ENCODE data around the gene HRH1. TPM values are rescaled to one million over a fixed set of nuclear protein-coding genes. Genes with fewer than 3 reads are reported as not detected.

Gene HRH1
- total RNA-seq, 1 donor from 2014 or later, result 2.1 TPM

DNA sequence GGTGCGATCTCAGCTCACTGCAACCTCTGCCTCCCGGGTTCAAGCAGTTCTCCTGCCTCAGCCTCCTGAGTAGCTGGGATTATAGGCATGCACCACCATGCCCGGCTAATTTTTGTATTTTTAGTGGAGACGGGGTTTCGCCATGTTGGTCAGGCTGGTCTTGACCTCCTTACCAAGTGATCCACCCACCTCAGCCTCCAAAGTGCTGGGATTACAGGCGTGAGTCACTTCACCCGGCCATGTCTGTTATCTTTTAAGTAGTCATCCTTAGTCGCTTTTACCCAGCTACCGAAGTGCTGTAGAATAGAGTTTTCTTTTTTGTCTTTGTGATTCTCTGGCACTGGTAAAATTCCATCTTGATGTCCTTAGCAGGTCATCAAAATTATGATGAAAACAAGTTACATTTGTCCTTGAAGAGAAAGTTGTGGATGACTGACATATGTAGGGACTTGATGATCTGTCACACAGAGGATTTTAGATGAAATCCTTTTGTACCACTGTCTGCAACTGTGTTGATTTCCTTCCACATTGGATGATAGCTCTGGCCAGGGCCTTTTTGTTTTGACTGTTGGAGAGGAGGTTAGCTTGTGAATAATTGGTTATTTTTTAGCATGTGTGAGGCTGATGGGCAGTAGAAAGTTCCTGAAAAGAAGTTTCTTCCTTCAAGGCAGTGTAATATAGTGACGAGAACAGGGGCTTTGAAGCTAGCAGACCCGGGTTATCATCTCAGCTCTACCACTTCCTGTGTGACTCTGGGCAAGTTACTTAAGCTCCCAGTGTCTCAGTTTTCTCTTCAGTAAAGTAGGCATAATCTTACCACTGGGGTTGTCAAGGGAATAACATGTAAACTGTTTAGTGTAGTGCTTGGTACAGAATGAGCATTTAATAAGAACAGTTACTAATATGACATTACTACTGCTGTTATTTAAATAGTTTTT, 136.7 kb downstream of the HRH1 start:
- Histone ChIP-seq H4K20me1 (ENCODE audit: insufficient read depth, low read length) (no peaks in the 10 kb centered on the region), H3K4me2 (ENCODE audit: low read length) (peak overlapping the region; percentile 83), H2AFZ (ENCODE audit: low read depth, low read length) (no peak overlapping the region), H3K27me3 (ENCODE audit: insufficient read depth, low read length) (no peaks in the 10 kb centered on the region), H3K27ac (ENCODE audit: low read depth, low read length) (peak overlapping the region; percentile 97), H3K79me2 (ENCODE audit: insufficient read depth, low read length) (peaks cover 44% of the 10 kb centered on the region), H3K9ac (ENCODE audit: low read length) (peak overlapping the region; percentile 60), H3K36me3 (ENCODE audit: insufficient read depth, low read length) (no peaks in the 10 kb centered on the region), H3K4me3 (ENCODE audit: insufficient read depth, low read depth, low read length) (no peak overlapping the region), H3K9me3 (ENCODE audit: insufficient read depth, low read depth, low read length) (no peaks in the 10 kb centered on the region), H3K4me1 (ENCODE audit: insufficient read depth, low read length) (peaks cover 51% of the 10 kb centered on the region)
- DNase-seq (ENCODE audit: low read depth) (peak; percentile 74), FAIRE-seq (no peak)
- TF ChIP-seq, protein P1, sequence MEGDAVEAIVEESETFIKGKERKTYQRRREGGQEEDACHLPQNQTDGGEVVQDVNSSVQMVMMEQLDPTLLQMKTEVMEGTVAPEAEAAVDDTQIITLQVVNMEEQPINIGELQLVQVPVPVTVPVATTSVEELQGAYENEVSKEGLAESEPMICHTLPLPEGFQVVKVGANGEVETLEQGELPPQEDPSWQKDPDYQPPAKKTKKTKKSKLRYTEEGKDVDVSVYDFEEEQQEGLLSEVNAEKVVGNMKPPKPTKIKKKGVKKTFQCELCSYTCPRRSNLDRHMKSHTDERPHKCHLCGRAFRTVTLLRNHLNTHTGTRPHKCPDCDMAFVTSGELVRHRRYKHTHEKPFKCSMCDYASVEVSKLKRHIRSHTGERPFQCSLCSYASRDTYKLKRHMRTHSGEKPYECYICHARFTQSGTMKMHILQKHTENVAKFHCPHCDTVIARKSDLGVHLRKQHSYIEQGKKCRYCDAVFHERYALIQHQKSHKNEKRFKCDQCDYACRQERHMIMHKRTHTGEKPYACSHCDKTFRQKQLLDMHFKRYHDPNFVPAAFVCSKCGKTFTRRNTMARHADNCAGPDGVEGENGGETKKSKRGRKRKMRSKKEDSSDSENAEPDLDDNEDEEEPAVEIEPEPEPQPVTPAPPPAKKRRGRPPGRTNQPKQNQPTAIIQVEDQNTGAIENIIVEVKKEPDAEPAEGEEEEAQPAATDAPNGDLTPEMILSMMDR (IDR thresholded peaks at IDR 0.05; ENCODE audit: insufficient read depth, low read depth, low read length), result no peak
- no peak for TF ChIP-seq EZH2 (IDR thresholded peaks at IDR 0.05; ENCODE audit: insufficient read depth, low read length)
- no peak overlapping the region for H3K27ac Mint-ChIP-seq (ENCODE audit: unreplicated experiment)
- H3K36me3 Mint-ChIP-seq (ENCODE audit: low read depth, unreplicated experiment), result peaks cover 2% of the 10 kb centered on the region
- peaks cover 43% of the 10 kb centered on the region for H3K4me1 Mint-ChIP-seq (ENCODE audit: low read depth, unreplicated experiment)
- H3K4me3 Mint-ChIP-seq (ENCODE audit: unreplicated experiment), result no peak overlapping the region
- H3K9me3 Mint-ChIP-seq (ENCODE audit: unreplicated experiment), result no peaks in the 10 kb centered on the region
- no peaks in the 10 kb centered on the region for H3K27me3 Mint-ChIP-seq (ENCODE audit: low read depth, unreplicated experiment)

DNA sequence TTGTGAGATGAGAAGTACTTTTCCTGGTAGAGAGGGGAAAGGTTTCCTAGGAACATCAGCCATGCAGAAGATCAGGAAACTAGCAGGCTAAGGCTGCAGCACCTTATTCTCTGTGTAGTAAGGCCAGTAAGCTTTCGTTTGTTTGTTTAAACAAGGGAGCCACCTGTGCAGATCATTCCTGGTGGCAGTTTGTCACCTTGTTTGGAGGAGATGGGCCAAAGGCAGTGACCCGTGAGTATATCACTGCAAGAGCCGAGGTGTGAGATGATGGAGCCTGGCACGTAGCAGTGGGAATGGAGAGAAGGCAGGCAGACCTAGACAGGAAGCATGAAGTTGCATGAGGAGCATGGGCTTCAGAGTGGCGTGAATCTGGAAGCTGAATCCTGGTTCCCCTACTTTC, 137.5 kb downstream of the HRH1 start:
- no peaks in the 10 kb centered on the region for H3K27me3 ChIP-seq (ENCODE audit: insufficient read depth, low read length)
- Mint-ChIP-seq H3K4me3 (ENCODE audit: unreplicated experiment) (no peak overlapping the region), H3K27ac (ENCODE audit: unreplicated experiment) (peak overlapping the region; percentile 3), H3K27me3 (ENCODE audit: low read depth, unreplicated experiment) (no peaks in the 10 kb centered on the region), H3K36me3 (ENCODE audit: low read depth, unreplicated experiment) (peaks cover 2% of the 10 kb centered on the region), H3K4me1 (ENCODE audit: low read depth, unreplicated experiment) (peaks cover 42% of the 10 kb centered on the region), H3K9me3 (ENCODE audit: unreplicated experiment) (no peaks in the 10 kb centered on the region)
- peak overlapping the region; percentile 83 for H3K4me2 ChIP-seq (ENCODE audit: low read length)
- no peak overlapping the region for H3K9ac ChIP-seq (ENCODE audit: low read length)
- peak overlapping the region; percentile 74 for H3K27ac ChIP-seq (ENCODE audit: low read depth, low read length)
- H3K9me3 ChIP-seq (ENCODE audit: insufficient read depth, low read depth, low read length), result no peaks in the 10 kb centered on the region
- no peak overlapping the region for H3K4me3 ChIP-seq (ENCODE audit: insufficient read depth, low read depth, low read length)
- H3K79me2 ChIP-seq (ENCODE audit: insufficient read depth, low read length), result peaks cover 44% of the 10 kb centered on the region
- no peak for DNase-seq (ENCODE audit: low read depth)
- peaks cover 51% of the 10 kb centered on the region for H3K4me1 ChIP-seq (ENCODE audit: insufficient read depth, low read length)
- no peaks in the 10 kb centered on the region for H3K36me3 ChIP-seq (ENCODE audit: insufficient read depth, low read length)
- FAIRE-seq, result no peak
- no peak overlapping the region for H2AFZ ChIP-seq (ENCODE audit: low read depth, low read length)
- TF ChIP-seq, protein P1 (IDR thresholded peaks at IDR 0.05; ENCODE audit: insufficient read depth, low read depth, low read length), result no peak
- TF ChIP-seq EZH2 (IDR thresholded peaks at IDR 0.05; ENCODE audit: insufficient read depth, low read length), result no peak
- H4K20me1 ChIP-seq (ENCODE audit: insufficient read depth, low read length), result no peaks in the 10 kb centered on the region

DNA sequence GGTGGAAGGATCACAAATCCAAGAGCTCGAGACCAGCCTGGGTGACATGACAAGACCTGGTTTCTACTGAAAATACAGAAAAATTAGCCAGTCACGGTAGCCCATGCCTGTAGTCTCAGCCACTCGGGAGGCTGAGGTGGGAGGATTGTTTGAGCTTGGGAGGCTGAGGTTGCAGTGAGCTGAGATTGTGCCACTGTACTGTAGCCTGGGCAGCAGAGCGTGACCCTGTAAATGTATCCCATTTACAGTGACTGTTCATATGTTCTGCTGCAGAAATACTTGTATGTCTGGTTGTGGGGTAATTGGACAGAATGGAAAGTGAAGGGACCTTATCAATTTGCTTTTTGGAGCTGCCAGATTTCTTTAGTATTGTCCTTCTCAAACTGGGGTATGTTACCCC, 142.8 kb downstream of the HRH1 start:
- Histone ChIP-seq H4K20me1 (ENCODE audit: insufficient read depth, low read length) (no peaks in the 10 kb centered on the region), H3K4me3 (ENCODE audit: insufficient read depth, low read depth, low read length) (no peak overlapping the region), H3K4me2 (ENCODE audit: low read length) (no peak overlapping the region), H3K27me3 (ENCODE audit: insufficient read depth, low read length) (no peaks in the 10 kb centered on the region), H3K36me3 (ENCODE audit: insufficient read depth, low read length) (peaks cover 16% of the 10 kb centered on the region), H2AFZ (ENCODE audit: low read depth, low read length) (no peak overlapping the region), H3K27ac (ENCODE audit: low read depth, low read length) (no peak overlapping the region), H3K9me3 (ENCODE audit: insufficient read depth, low read depth, low read length) (no peaks in the 10 kb centered on the region), H3K79me2 (ENCODE audit: insufficient read depth, low read length) (peaks cover 35% of the 10 kb centered on the region), H3K9ac (ENCODE audit: low read length) (no peak overlapping the region), H3K4me1 (ENCODE audit: insufficient read depth, low read length) (no peaks in the 10 kb centered on the region)
- H3K27me3 Mint-ChIP-seq (ENCODE audit: low read depth, unreplicated experiment), result no peaks in the 10 kb centered on the region
- FAIRE-seq (no peak), DNase-seq (ENCODE audit: low read depth) (no peak)
- peaks cover 7% of the 10 kb centered on the region for H3K36me3 Mint-ChIP-seq (ENCODE audit: low read depth, unreplicated experiment)
- peaks cover 6% of the 10 kb centered on the region for H3K4me1 Mint-ChIP-seq (ENCODE audit: low read depth, unreplicated experiment)
- no peak overlapping the region for H3K27ac Mint-ChIP-seq (ENCODE audit: unreplicated experiment)
- no peak overlapping the region for H3K4me3 Mint-ChIP-seq (ENCODE audit: unreplicated experiment)
- TF ChIP-seq EZH2 (IDR thresholded peaks at IDR 0.05; ENCODE audit: insufficient read depth, low read length), result no peak
- TF ChIP-seq, protein P1 (IDR thresholded peaks at IDR 0.05; ENCODE audit: insufficient read depth, low read depth, low read length), result no peak
- H3K9me3 Mint-ChIP-seq (ENCODE audit: unreplicated experiment), result no peaks in the 10 kb centered on the region

All from astrocyte (in vitro differentiated cells and primary cell).